Kidney epithelial cell (primary cell): ENCODE measurements around the gene TP53INP2. TPM values are rescaled to one million over a fixed set of nuclear protein-coding genes. Genes with fewer than 3 reads are reported as not detected.

Source experiments
- DNase-seq: peaks from one replicate; pipeline ENCODE4 v3.0.0-alpha.2; 2010; ENCODE audit warnings: low read depth
- H3K27me3 ChIP-seq: 2 replicates; pipeline ENCODE4 v1.6.0; 2011; ENCODE audit warnings: low read length; ENCODE audit not compliant: control insufficient read depth, insufficient read depth
- H3K36me3 ChIP-seq: 2 replicates; pipeline ENCODE4 v1.5.1; 2011; ENCODE audit warnings: low read length; ENCODE audit not compliant: control insufficient read depth, insufficient read depth
- H3K4me3 ChIP-seq: 2 replicates; pipeline ENCODE4 v1.5.1; 2011; ENCODE audit warnings: low read depth, mild to moderate bottlenecking, control low read depth, low read length
- total RNA-seq: library from RNA; depleted of rRNA; stranded (reverse); fragments of >200 nt; gene quantifications from 2 replicates; pipeline ENCODE4 v1.2.3, GENCODE V29; 2015
- TF ChIP-seq, protein P1 (sequence below): IDR thresholded peaks from 2 replicates; pipeline ENCODE4 v1.5.1; 2011; ENCODE audit warnings: mild to moderate bottlenecking, moderate library complexity, low read length, control low read depth, inconsistent platforms; ENCODE audit not compliant: insufficient read depth, poor library complexity, severe bottlenecking

The TP53INP2 gene
- total RNA-seq, 1 donor from 2014 or later = 15.0 TPM

DNA sequence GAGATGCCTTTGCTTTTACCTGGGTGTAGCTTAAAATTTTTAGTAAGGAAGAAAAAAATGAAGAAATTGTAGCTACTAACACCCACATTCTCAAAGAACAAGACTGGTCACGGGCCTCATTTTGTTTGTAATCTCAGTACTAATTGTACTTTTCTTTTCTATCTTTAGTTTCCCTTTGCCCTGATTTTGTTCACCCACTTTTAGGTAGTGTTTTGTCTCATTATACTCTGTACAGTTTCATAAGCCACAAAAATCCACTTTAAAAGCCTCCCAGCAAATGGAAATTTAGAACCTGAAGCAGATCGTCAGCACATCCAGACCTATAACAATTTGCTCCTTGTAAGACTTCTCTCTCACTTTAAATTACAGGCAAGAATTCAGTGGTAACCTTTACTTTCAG is 43.3 kb downstream of the TP53INP2 start:
- H3K36me3 ChIP-seq = peaks cover 2% of the 10 kb centered on the region
- H3K4me3 ChIP-seq = no peak overlapping the region
- DNase-seq = no peak
- no peaks in the 10 kb centered on the region for H3K27me3 ChIP-seq
- TF ChIP-seq, protein P1, sequence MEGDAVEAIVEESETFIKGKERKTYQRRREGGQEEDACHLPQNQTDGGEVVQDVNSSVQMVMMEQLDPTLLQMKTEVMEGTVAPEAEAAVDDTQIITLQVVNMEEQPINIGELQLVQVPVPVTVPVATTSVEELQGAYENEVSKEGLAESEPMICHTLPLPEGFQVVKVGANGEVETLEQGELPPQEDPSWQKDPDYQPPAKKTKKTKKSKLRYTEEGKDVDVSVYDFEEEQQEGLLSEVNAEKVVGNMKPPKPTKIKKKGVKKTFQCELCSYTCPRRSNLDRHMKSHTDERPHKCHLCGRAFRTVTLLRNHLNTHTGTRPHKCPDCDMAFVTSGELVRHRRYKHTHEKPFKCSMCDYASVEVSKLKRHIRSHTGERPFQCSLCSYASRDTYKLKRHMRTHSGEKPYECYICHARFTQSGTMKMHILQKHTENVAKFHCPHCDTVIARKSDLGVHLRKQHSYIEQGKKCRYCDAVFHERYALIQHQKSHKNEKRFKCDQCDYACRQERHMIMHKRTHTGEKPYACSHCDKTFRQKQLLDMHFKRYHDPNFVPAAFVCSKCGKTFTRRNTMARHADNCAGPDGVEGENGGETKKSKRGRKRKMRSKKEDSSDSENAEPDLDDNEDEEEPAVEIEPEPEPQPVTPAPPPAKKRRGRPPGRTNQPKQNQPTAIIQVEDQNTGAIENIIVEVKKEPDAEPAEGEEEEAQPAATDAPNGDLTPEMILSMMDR = no peak

DNA sequence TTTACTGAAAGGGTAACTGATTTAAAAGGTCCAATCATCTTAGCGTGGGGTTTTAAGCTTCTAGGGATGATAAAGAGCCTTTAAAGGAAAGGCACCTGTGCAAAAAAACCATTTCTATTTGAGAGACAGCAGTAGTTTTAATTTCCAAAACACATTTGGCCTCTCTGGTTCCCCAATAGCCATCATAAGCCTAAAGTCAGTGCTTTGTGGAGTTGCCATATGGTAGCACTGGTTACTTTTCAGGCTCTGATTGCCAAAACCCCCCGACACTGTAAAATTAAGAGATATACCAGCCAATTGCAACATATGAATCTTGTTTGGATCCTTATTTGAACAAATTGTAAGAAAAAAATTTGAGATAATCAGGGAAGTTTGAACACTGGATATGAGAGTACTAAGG is 44.6 kb downstream of the TP53INP2 start:
- TF ChIP-seq, protein P1 = no peak
- DNase-seq = no peak
- H3K27me3 ChIP-seq = no peaks in the 10 kb centered on the region
- H3K4me3 ChIP-seq = no peak overlapping the region
- H3K36me3 ChIP-seq = peaks cover 2% of the 10 kb centered on the region

DNA sequence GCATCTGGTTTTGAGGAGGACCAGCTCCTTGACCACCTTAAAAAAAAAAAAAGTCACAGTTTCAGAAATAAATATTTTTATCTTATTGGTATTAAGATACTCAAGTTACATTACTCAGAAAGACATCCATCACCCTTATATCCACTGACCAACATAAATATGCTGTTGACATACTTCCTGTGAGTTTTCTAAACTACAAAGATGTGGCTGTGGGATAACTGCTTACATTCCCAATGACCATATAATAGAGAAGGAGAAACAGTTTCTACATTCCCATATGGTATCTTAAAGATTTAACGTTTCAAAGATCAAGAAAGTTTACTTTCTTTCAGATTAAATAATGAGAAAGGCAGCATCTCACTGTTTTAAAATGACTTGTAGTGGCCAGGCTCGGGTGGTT is 46.3 kb downstream of the TP53INP2 start:
- DNase-seq = no peak
- H3K4me3 ChIP-seq = no peak overlapping the region
- TF ChIP-seq, protein P1 = no peak
- no peaks in the 10 kb centered on the region for H3K27me3 ChIP-seq
- peaks cover 2% of the 10 kb centered on the region for H3K36me3 ChIP-seq

DNA sequence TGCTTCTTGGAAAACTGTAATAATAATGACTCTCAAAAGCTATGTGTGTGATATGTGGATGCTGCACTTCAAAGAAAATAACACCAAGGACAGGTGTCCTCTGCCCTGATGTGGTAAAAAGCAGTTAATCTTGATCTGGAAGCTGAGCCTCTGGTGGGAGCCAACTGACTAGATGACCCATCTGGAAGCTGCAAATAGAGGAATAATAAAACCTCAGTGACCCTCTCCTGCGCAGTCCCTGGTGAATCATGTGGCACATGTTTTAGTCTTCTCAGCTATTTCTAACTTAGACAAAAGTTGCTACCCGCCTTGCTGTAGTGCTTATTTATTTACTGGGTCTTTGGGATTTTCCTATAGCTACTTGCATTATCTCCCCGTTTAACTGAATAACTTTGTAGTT is 47.3 kb downstream of the TP53INP2 start:
- Histone ChIP-seq H3K4me3 (no peak overlapping the region), H3K36me3 (peaks cover 2% of the 10 kb centered on the region), H3K27me3 (no peaks in the 10 kb centered on the region)
- TF ChIP-seq, protein P1 = no peak
- DNase-seq = no peak

DNA sequence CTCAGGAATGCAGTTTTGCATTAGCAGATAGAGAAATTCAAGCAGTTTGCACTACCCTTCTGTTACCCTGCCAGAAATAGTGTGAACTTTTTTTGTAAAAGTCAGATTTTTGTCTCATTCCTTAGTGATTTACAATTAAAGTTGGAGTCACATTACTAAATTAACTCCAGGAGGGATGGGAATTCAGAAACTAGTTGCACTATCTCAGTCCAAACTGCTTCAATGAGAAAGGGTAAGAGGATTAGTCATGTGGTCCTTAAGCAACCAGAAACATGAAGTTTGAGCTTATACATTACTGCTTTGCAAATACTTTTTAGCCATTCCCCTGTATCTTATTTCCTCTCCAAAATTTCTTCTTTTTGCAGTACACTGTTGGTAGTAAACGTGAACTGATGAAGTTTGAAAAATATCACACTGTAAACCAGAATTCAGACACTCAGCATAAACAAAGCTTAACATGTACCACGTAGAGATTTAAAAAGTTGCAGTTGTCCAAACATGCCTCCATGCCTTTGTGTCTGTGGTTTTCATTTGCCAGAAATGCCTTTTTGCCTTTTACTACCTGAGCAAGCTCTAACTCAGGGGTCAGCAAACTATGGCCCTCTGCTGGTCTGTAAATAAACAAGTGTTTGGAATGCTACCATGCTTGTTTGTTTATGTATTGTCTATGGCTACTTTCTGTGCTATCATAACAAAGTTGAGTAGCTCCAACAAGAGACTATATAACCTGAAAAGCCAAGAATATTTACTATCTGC is 49.7 kb downstream of the TP53INP2 start:
- DNase-seq = no peak
- Histone ChIP-seq H3K4me3 (no peak overlapping the region), H3K36me3 (peaks cover 5% of the 10 kb centered on the region), H3K27me3 (no peaks in the 10 kb centered on the region)
- TF ChIP-seq, protein P1 = no peak

DNA sequence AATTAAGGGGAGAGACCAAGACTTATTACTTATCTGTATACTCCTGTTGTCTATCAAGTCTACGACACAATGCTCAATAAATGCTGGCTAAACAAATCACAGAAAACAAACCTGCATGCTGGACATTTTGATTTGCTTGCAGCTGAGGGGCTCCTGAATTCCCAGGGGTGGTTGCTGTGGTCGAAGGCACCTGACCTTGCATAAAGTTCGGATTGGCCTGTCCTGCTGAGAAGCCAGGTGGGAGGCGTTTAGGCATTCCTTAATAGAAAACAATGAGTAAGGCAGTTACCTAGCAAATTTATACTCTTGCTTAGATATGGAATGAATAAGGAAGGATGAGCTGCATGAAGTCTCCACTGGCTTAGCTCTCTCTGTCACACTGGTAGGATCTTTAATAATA is 50.5 kb downstream of the TP53INP2 start:
- TF ChIP-seq, protein P1 = no peak
- Histone ChIP-seq H3K4me3 (no peak overlapping the region), H3K27me3 (no peaks in the 10 kb centered on the region), H3K36me3 (peaks cover 5% of the 10 kb centered on the region)
- no peak for DNase-seq
